Erythroblast (primary cell): ENCODE data around the gene C1QTNF2.

ENCODE experiments used
- GATA1 ChIP-seq: IDR thresholded peaks from 2 replicates; pipeline ENCODE4 v1.6.1; 2011; ENCODE audit warnings: low read depth, mild to moderate bottlenecking, control low read depth, low read length, moderate library complexity
- POLR2A ChIP-seq: IDR thresholded peaks from 2 replicates; pipeline ENCODE4 v1.6.1; 2011; ENCODE audit warnings: mild to moderate bottlenecking, low read length

DNA sequence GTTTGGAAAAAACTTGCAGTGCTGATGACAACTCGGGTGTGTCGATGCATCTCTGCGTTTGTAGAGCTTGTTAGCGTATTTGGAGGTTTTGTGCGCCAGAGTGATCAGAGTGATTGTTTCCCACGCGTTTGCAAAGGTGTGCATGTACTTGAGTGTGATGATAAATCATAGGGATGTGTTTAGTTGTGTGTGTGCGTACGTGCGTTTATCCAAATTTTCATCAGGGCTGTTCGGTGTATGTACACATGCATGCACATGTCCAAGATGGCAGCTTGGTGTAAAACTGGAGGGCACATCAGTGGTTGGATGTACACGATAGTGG lies 248 bp upstream of the C1QTNF2 start:
- no peak for TF ChIP-seq POLR2A
- TF ChIP-seq GATA1: no peak
